ENCODE data around the gene NTSR2. TPM values are rescaled to one million over a fixed set of nuclear protein-coding genes. Genes with fewer than 3 reads are reported as not detected.
A peak's percentile ranks its signal among the peaks of the same experiment; 100 is the strongest.

Gene NTSR2
- total and polyA plus RNA-seq, 2 donors from 2014 or later: not detected

DNA sequence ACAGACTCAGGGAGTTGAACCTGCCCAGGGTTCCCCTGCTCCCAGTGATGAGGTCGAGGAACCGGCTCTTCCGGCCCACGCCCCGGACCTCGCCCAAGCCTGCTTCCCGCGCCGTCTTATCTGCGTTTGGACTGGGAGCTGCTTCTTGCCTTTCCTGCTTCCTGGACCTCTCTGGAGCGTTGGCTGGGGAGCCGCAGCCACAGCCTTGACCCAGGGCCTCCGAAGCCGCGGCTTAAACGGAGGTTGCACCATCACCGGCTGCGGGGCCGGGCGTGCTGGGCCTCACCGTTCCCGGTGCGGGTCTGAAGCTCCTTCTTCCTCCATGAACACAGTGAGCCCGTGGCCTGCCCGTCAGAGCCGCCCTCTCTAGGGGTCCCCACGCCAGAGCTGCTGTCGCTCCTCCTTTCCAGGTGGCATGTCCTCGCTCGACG is 13.3 kb downstream of the NTSR2 start:
- Histone ChIP-seq H3K36me3 (ENCODE audit: control insufficient read depth in 2 of 3, insufficient read depth in 3 of 3, low read length in 3 of 3) (no peaks in the 10 kb centered on the region), H3K4me1 (ENCODE audit: control insufficient read depth in 2 of 3, insufficient read depth in 2 of 3, low read depth in 1 of 3, low read length in 3 of 3) (no peaks in the 10 kb centered on the region), H3K9ac (ENCODE audit: low read length in 3 of 3) (no peak overlapping the region), H3K9me3 (ENCODE audit: control insufficient read depth in 2 of 3, insufficient read depth in 1 of 3, low read length in 3 of 3) (no peaks in the 10 kb centered on the region), H3K27me3 (ENCODE audit: control insufficient read depth, insufficient read depth, low read length) (no peaks in the 10 kb centered on the region), H3K27ac (ENCODE audit: low read depth in 2 of 2, low read length in 2 of 2) (no peak overlapping the region), H3K4me3 (ENCODE audit: low read length in 3 of 3) (no peak overlapping the region)
- no peak for FAIRE-seq
- TF ChIP-seq, protein P1, sequence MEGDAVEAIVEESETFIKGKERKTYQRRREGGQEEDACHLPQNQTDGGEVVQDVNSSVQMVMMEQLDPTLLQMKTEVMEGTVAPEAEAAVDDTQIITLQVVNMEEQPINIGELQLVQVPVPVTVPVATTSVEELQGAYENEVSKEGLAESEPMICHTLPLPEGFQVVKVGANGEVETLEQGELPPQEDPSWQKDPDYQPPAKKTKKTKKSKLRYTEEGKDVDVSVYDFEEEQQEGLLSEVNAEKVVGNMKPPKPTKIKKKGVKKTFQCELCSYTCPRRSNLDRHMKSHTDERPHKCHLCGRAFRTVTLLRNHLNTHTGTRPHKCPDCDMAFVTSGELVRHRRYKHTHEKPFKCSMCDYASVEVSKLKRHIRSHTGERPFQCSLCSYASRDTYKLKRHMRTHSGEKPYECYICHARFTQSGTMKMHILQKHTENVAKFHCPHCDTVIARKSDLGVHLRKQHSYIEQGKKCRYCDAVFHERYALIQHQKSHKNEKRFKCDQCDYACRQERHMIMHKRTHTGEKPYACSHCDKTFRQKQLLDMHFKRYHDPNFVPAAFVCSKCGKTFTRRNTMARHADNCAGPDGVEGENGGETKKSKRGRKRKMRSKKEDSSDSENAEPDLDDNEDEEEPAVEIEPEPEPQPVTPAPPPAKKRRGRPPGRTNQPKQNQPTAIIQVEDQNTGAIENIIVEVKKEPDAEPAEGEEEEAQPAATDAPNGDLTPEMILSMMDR (IDR thresholded peaks at IDR 0.05; ENCODE audit: borderline replicate concordance, extremely low read depth, insufficient read depth): no peak
- DNase-seq: no peak
- intact Hi-C loops (cut with DNase I): no loop called here

DNA sequence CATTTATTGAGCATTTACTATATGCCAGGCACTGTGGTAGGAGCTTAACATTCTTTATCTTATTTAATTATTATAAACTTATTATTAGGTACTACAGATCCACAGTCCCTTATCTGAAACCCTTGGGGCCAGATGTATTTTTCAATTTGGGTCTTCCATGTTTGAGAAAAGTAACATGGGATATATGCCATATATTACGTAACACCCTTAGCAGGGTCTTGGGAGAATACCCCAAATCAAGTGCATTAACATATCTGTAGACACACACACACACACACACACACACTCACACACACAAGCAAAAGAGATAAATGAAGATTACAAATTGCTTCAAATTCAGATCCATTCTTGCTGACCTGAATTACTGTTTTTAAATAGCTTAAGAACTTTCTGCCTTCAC is 13.7 kb downstream of the NTSR2 start:
- H3K4me1 ChIP-seq (ENCODE audit: control insufficient read depth in 2 of 3, insufficient read depth in 2 of 3, low read depth in 1 of 3, low read length in 3 of 3): no peaks in the 10 kb centered on the region
- H3K9ac ChIP-seq (ENCODE audit: low read length in 3 of 3): no peak overlapping the region
- no peak for FAIRE-seq
- H3K27ac ChIP-seq (ENCODE audit: low read depth in 2 of 2, low read length in 2 of 2): no peak overlapping the region
- intact Hi-C loops (cut with DNase I): no loop called here
- no peaks in the 10 kb centered on the region for H3K36me3 ChIP-seq (ENCODE audit: control insufficient read depth in 2 of 3, insufficient read depth in 3 of 3, low read length in 3 of 3)
- no peaks in the 10 kb centered on the region for H3K9me3 ChIP-seq (ENCODE audit: control insufficient read depth in 2 of 3, insufficient read depth in 1 of 3, low read length in 3 of 3)
- no peaks in the 10 kb centered on the region for H3K27me3 ChIP-seq (ENCODE audit: control insufficient read depth, insufficient read depth, low read length)
- TF ChIP-seq, protein P1 (IDR thresholded peaks at IDR 0.05; ENCODE audit: borderline replicate concordance, extremely low read depth, insufficient read depth): no peak
- H3K4me3 ChIP-seq (ENCODE audit: low read length in 3 of 3): no peak overlapping the region
- DNase-seq: no peak

DNA sequence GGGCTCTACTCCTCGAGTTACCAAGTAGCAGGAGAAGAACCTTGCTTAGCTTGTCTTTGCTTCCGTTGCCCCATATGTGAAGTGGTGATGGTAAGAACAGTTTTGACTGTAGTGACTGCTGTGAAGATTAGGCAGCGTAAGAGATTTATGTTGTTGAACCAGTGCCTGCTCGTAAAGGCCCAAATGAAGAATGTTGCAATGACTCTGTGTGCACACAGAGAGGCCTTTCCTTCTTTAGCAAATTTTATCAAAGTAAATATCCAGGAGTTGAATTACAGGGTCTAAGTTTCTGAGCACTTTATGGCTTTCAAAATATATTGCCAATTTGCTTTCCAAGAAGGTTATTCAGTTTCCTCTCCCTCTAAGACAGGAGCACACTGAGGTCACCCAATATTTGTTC is 14.5 kb downstream of the NTSR2 start:
- H3K9ac ChIP-seq (ENCODE audit: low read length in 3 of 3): no peak overlapping the region
- H3K4me3 ChIP-seq (ENCODE audit: low read length in 3 of 3): no peak overlapping the region
- H3K36me3 ChIP-seq (ENCODE audit: control insufficient read depth in 2 of 3, insufficient read depth in 3 of 3, low read length in 3 of 3): no peaks in the 10 kb centered on the region
- TF ChIP-seq, protein P1 (IDR thresholded peaks at IDR 0.05; ENCODE audit: borderline replicate concordance, extremely low read depth, insufficient read depth): no peak
- H3K4me1 ChIP-seq (ENCODE audit: control insufficient read depth in 2 of 3, insufficient read depth in 2 of 3, low read depth in 1 of 3, low read length in 3 of 3): no peaks in the 10 kb centered on the region
- H3K27me3 ChIP-seq (ENCODE audit: control insufficient read depth, insufficient read depth, low read length): no peaks in the 10 kb centered on the region
- DNase-seq (peak in 2 of 5 donors; percentile 49 to 58), FAIRE-seq (no peak)
- no peaks in the 10 kb centered on the region for H3K9me3 ChIP-seq (ENCODE audit: control insufficient read depth in 2 of 3, insufficient read depth in 1 of 3, low read length in 3 of 3)
- H3K27ac ChIP-seq (ENCODE audit: low read depth in 2 of 2, low read length in 2 of 2): no peak overlapping the region
- intact Hi-C loops (cut with DNase I): no loop called here

DNA sequence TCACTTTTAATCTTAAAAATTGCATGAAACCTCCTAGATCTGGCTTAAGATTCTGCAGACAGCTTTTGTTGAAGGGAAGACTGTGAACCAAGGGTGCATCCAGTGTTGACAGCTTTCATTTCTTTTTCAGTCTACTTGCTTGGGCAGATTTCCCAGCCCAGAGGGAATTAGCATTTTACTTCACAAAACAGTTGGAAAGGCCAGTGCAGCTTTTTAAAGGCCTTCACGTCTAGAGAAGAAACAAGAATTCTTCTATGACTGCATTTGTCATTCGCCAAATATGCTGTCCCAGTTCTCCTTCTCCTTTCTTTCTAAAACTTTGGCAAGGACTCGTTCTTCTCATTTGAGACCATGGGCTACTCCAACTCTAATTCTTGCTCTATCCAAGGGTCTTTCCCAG is 17.4 kb downstream of the NTSR2 start:
- intact Hi-C loops (cut with DNase I): no loop called here
- TF ChIP-seq, protein P1 (IDR thresholded peaks at IDR 0.05; ENCODE audit: borderline replicate concordance, extremely low read depth, insufficient read depth): no peak
- no peaks in the 10 kb centered on the region for H3K36me3 ChIP-seq (ENCODE audit: control insufficient read depth in 2 of 3, insufficient read depth in 3 of 3, low read length in 3 of 3)
- H3K4me1 ChIP-seq (ENCODE audit: control insufficient read depth in 2 of 3, insufficient read depth in 2 of 3, low read depth in 1 of 3, low read length in 3 of 3): no peaks in the 10 kb centered on the region
- no peak for DNase-seq
- no peak overlapping the region for H3K4me3 ChIP-seq (ENCODE audit: low read length in 3 of 3)
- no peak overlapping the region for H3K9ac ChIP-seq (ENCODE audit: low read length in 3 of 3)
- FAIRE-seq: no peak
- no peak overlapping the region for H3K27ac ChIP-seq (ENCODE audit: low read depth in 2 of 2, low read length in 2 of 2)
- no peaks in the 10 kb centered on the region for H3K9me3 ChIP-seq (ENCODE audit: control insufficient read depth in 2 of 3, insufficient read depth in 1 of 3, low read length in 3 of 3)
- H3K27me3 ChIP-seq (ENCODE audit: control insufficient read depth, insufficient read depth, low read length): no peaks in the 10 kb centered on the region

All from kidney (tissue), 14 donors.